ENCODE data around the gene ANKS1A. TPM values are rescaled to one million over a fixed set of nuclear protein-coding genes. Genes with fewer than 3 reads are reported as not detected.
A peak's percentile ranks its signal among the peaks of the same experiment; 100 is the strongest.

The ANKS1A gene
- total RNA-seq, 1 experiment from 2014 or later: 26.5 TPM

DNA sequence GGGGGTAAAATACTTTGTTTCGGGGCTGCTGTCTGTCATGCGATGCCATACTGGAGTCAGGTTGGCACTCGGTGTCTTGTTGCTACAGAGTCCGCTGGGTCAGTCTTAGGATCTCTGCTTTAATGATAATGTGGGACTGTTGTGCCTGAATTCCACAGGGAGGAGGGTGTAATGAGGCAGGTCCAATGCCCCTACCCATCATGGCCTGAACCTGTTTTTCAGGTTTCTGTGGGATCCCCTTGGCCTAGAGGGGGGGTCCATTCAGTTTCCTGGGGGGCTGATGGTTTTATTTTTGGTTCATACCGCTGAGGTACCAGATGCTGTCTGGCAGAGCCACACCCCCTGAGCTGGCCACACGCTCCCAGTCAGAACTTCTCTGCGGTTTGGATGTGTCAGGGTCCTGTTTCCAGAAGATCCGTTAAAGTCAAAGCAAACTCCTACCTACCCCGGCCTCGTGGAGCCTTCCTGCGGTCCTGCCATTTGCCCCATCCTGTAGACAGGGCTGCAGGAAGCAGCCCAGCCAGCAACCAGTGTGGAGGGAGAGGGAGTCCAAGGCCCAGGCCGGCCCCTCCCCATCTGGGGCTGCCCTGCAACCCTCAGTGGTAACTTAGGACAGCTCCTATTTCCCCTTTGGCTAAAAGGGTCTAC is 182.4 kb downstream of the ANKS1A start:
- Histone ChIP-seq H3T11ph (ENCODE audit: low read length) (no peak overlapping the region), H3K27ac (ENCODE audit: insufficient read length, low read depth, low read length) (no peak overlapping the region), H3K4me2 (ENCODE audit: insufficient read depth, insufficient read length, low read length) (no peak overlapping the region), H3K23me2 (ENCODE audit: insufficient read length, low read depth, low read length, poor library complexity, severe bottlenecking) (no peaks in the 10 kb centered on the region), H3K56ac (ENCODE audit: insufficient read length, low read depth, low read length) (no peak overlapping the region), H4K8ac (replicated peaks; ENCODE audit: insufficient read length, low read depth, low read length) (no peak overlapping the region), H3K27me3 (ENCODE audit: insufficient read depth, low read length) (no peaks in the 10 kb centered on the region), H4K91ac (ENCODE audit: insufficient read length, low read depth, low read length) (no peak overlapping the region), H4K20me1 (ENCODE audit: control insufficient read depth, insufficient read depth, insufficient read length) (no peaks in the 10 kb centered on the region), H3K79me1 (ENCODE audit: insufficient read depth, low read depth, low read length, poor library complexity, severe bottlenecking) (no peaks in the 10 kb centered on the region), H2BK5ac (ENCODE audit: insufficient read length, low read length) (no peak overlapping the region), H2AK5ac (ENCODE audit: insufficient read length, low read length) (no peak overlapping the region), H3K14ac (ENCODE audit: insufficient read depth, low read length) (no peak overlapping the region), H2BK12ac (ENCODE audit: insufficient read length, low read depth, low read length) (no peak overlapping the region), H2BK20ac (ENCODE audit: low read depth, low read length, poor library complexity, severe bottlenecking) (no peak overlapping the region), H3K79me2 (ENCODE audit: insufficient read depth, low read length) (no peaks in the 10 kb centered on the region), H3K9ac (ENCODE audit: extremely low read depth, insufficient read length, low read length) (no peak overlapping the region), H3K4ac (ENCODE audit: low read depth, low read length) (no peak overlapping the region; the same call in 1 of the 2 replicates), H3K18ac (ENCODE audit: insufficient read length, low read depth, low read length) (no peak overlapping the region), H2BK15ac (ENCODE audit: low read depth, low read length) (no peak overlapping the region), H2BK120ac (ENCODE audit: low read depth, low read length, poor library complexity, severe bottlenecking) (no peak overlapping the region), H3K4me1 (ENCODE audit: insufficient read depth, low read length) (no peaks in the 10 kb centered on the region; the same call in 1 of the 2 replicates), H3K9me3 (ENCODE audit: control insufficient read depth, low read depth, low read length) (no peaks in the 10 kb centered on the region), H2AFZ (ENCODE audit: low read length) (no peak overlapping the region), H3K23ac (ENCODE audit: insufficient read length, low read depth, low read length) (no peak overlapping the region), H4K5ac (ENCODE audit: insufficient read length, low read depth, low read length) (no peak overlapping the region)
- no CpG with 5 or more reads among the region's 12 CpGs for WGBS (ENCODE audit: extremely low coverage, insufficient read length, low lambda C conversion rate)
- Mint-ChIP-seq H3K9me3 (no peaks in the 10 kb centered on the region), H3K4me1 (peaks cover 29 to 45% of the 10 kb centered on the region in 2 experiments), H3K4me3 (no peak overlapping the region; a peak in 1 of 5 replicates), H3K27ac (peak overlapping the region; percentile 52 to 86 (median 73); a peak in 6 of 7 replicates), H3K36me3 (ENCODE audit: insufficient read depth in 1 of 3, low read depth in 3 of 3) (peaks cover 5 to 8% (median 6%) of the 10 kb centered on the region in 3 experiments; a peak in 6 of 7 replicates), H3K27me3 (ENCODE audit: low read depth) (no peaks in the 10 kb centered on the region)
- no peak for DNase-seq
- no peak for TF ChIP-seq CTCF (conservative IDR thresholded peaks at IDR 0.05)

Measured in H9 (cell line).